Activated T-helper 1 cell treated with anti-CD3 and anti-CD28 coated beads, Interleukin-12 subunit alpha, Interleukin-12 subunit beta, Interleukin-2, Interleukin-4 antibody, amounts not matched to agents 30 ng/mL and 10 ng/mL and 1 ng/mL, durations not matched to agents 14 hours and 24 hours and 36 hours (primary cell): Measurements from ENCODE around the gene KCNMB2. TPM values are rescaled to one million over a fixed set of nuclear protein-coding genes. Genes with fewer than 3 reads are reported as not detected.
"Not testable (repeated sequence)": the region's sequence is repeated elsewhere in the genome, so short reads cannot be mapped to it uniquely, and the experiment has no call there.

Experiments used
- DNase-seq: peaks from one replicate; pipeline ENCODE4 v3.0.0; 2021; ENCODE audit warnings: low spot score
- H3K27ac Mint-ChIP-seq: one replicate; pipeline ENCODE4 v1.8.0; 2021; ENCODE audit warnings: mild to moderate bottlenecking, mixed read lengths
- H3K27me3 Mint-ChIP-seq: one replicate; pipeline ENCODE4 v1.8.0; 2022; ENCODE audit warnings: mild to moderate bottlenecking, moderate library complexity, mixed read lengths; ENCODE audit not compliant: insufficient read depth
- H3K36me3 Mint-ChIP-seq: one replicate; pipeline ENCODE4 v1.8.0; 2021; ENCODE audit warnings: low read depth, mixed read lengths
- H3K4me1 Mint-ChIP-seq: one replicate; pipeline ENCODE4 v1.8.0; 2021; ENCODE audit warnings: low read depth, mixed read lengths
- H3K4me3 Mint-ChIP-seq: one replicate; pipeline ENCODE4 v1.8.0; 2021; ENCODE audit warnings: mild to moderate bottlenecking, moderate library complexity, mixed read lengths
- H3K9me3 Mint-ChIP-seq: one replicate; pipeline ENCODE4 v1.8.0; 2021; ENCODE audit warnings: mixed read lengths
- intact Hi-C: fragments of 100-400 bp; cut with micrococcal nuclease; formaldehyde crosslinking; loops from one replicate; pipeline ENCODE4 v1.15.1; 2024
- total RNA-seq: library from RNA; stranded (reverse); gene quantifications from 2 replicates; pipeline ENCODE4 v1.2.3, GENCODE V29; 2022

The KCNMB2 gene
- total RNA-seq, 1 donor from 2014 or later: not detected

- no peaks in the 10 kb centered on the region for H3K36me3 Mint-ChIP-seq
- H3K9me3 Mint-ChIP-seq: no peaks in the 10 kb centered on the region
- no peaks in the 10 kb centered on the region for H3K4me1 Mint-ChIP-seq
- H3K27ac Mint-ChIP-seq: no peak overlapping the region
- H3K27me3 Mint-ChIP-seq: no peaks in the 10 kb centered on the region
- H3K4me3 Mint-ChIP-seq: no peak overlapping the region
- no peak for DNase-seq
- intact Hi-C loops: no loop called here
These were observed 309.3 kb downstream of the KCNMB2 start for GRCh38 chr3:178845420-178846118.

- no peaks in the 10 kb centered on the region for H3K36me3 Mint-ChIP-seq
- H3K9me3 Mint-ChIP-seq: no peaks in the 10 kb centered on the region
- H3K27me3 Mint-ChIP-seq: no peaks in the 10 kb centered on the region
- intact Hi-C loops: no loop called here
- H3K4me3 Mint-ChIP-seq: no peak overlapping the region
- no peaks in the 10 kb centered on the region for H3K4me1 Mint-ChIP-seq
- no peak overlapping the region for H3K27ac Mint-ChIP-seq
- DNase-seq: no peak
These were observed 311.0 kb downstream of the KCNMB2 start for GRCh38 chr3:178847190-178847589.

GRCh38 chr3:178849199-178849910 is 313.1 kb downstream of the KCNMB2 start:
- Mint-ChIP-seq H3K36me3 (no peaks in the 10 kb centered on the region), H3K9me3 (no peaks in the 10 kb centered on the region), H3K4me1 (no peaks in the 10 kb centered on the region), H3K27ac (no peak overlapping the region), H3K4me3 (no peak overlapping the region), H3K27me3 (no peaks in the 10 kb centered on the region)
- intact Hi-C loops: no loop called here
- no peak for DNase-seq

GRCh38 chr3:178850450-178851190 is 314.4 kb downstream of the KCNMB2 start:
- DNase-seq: no peak
- intact Hi-C loops: no loop called here
- Mint-ChIP-seq H3K36me3 (no peaks in the 10 kb centered on the region), H3K27ac (no peak overlapping the region), H3K9me3 (no peaks in the 10 kb centered on the region), H3K4me1 (no peaks in the 10 kb centered on the region), H3K27me3 (no peaks in the 10 kb centered on the region), H3K4me3 (no peak overlapping the region)

GRCh38 chr3:178851564-178851963 is 315.3 kb downstream of the KCNMB2 start:
- Mint-ChIP-seq H3K9me3 (no peaks in the 10 kb centered on the region), H3K4me1 (no peaks in the 10 kb centered on the region), H3K27ac (no peak overlapping the region), H3K36me3 (no peaks in the 10 kb centered on the region), H3K4me3 (no peak overlapping the region), H3K27me3 (no peaks in the 10 kb centered on the region)
- DNase-seq: no peak
- intact Hi-C loops: no loop called here

- Mint-ChIP-seq H3K36me3 (no peaks in the 10 kb centered on the region), H3K9me3 (no peaks in the 10 kb centered on the region), H3K4me3 (no peak overlapping the region), H3K27me3 (no peaks in the 10 kb centered on the region), H3K27ac (no peak overlapping the region), H3K4me1 (no peaks in the 10 kb centered on the region)
- intact Hi-C loops: no loop called here
- DNase-seq: no peak
These were observed 320.6 kb downstream of the KCNMB2 start for GRCh38 chr3:178856804-178857203.

GRCh38 chr3:178859386-178859785 is 323.1 kb downstream of the KCNMB2 start:
- DNase-seq: no peak
- H3K36me3 Mint-ChIP-seq: no peaks in the 10 kb centered on the region
- H3K27me3 Mint-ChIP-seq: no peaks in the 10 kb centered on the region
- H3K4me1 Mint-ChIP-seq: no peaks in the 10 kb centered on the region
- intact Hi-C loops: no loop called here
- H3K9me3 Mint-ChIP-seq: no peaks in the 10 kb centered on the region
- no peak overlapping the region for H3K27ac Mint-ChIP-seq
- H3K4me3 Mint-ChIP-seq: no peak overlapping the region

GRCh38 chr3:178859900-178860436 is 323.7 kb downstream of the KCNMB2 start:
- H3K36me3 Mint-ChIP-seq: not testable (repeated sequence)

GRCh38 chr3:178868681-178869080 is 332.4 kb downstream of the KCNMB2 start:
- Mint-ChIP-seq H3K4me1 (no peaks in the 10 kb centered on the region), H3K36me3 (no peaks in the 10 kb centered on the region), H3K27me3 (no peaks in the 10 kb centered on the region), H3K9me3 (no peaks in the 10 kb centered on the region), H3K4me3 (no peak overlapping the region), H3K27ac (no peak overlapping the region)
- intact Hi-C loops: no loop called here
- no peak for DNase-seq

More at GRCh38 chr3:178859900-178860436, 323.7 kb downstream of the KCNMB2 start:
- H3K4me1 Mint-ChIP-seq, intact Hi-C loops, H3K27ac Mint-ChIP-seq, H3K9me3 Mint-ChIP-seq, H3K4me3 Mint-ChIP-seq, DNase-seq, H3K27me3 Mint-ChIP-seq: not testable (repeated sequence)

- H3K27me3 Mint-ChIP-seq: no peaks in the 10 kb centered on the region
These were observed 333.8 kb downstream of the KCNMB2 start for GRCh38 chr3:178870085-178870484.

GRCh38 chr3:178875157-178875556 is 338.9 kb downstream of the KCNMB2 start:
- Mint-ChIP-seq H3K9me3 (no peaks in the 10 kb centered on the region), H3K4me1 (no peaks in the 10 kb centered on the region), H3K4me3 (no peak overlapping the region), H3K27ac (no peak overlapping the region), H3K27me3 (no peaks in the 10 kb centered on the region), H3K36me3 (no peaks in the 10 kb centered on the region)
- no peak for DNase-seq
- intact Hi-C loops: no loop called here

More at GRCh38 chr3:178870085-178870484, 333.8 kb downstream of the KCNMB2 start:
- no peak overlapping the region for H3K4me3 Mint-ChIP-seq
- no peaks in the 10 kb centered on the region for H3K4me1 Mint-ChIP-seq
- no peaks in the 10 kb centered on the region for H3K9me3 Mint-ChIP-seq
- no peaks in the 10 kb centered on the region for H3K36me3 Mint-ChIP-seq
- no peak for DNase-seq
- intact Hi-C loops: no loop called here
- no peak overlapping the region for H3K27ac Mint-ChIP-seq

- intact Hi-C loops: no loop called here
- Mint-ChIP-seq H3K4me3 (no peak overlapping the region), H3K27me3 (no peaks in the 10 kb centered on the region), H3K36me3 (no peaks in the 10 kb centered on the region), H3K27ac (no peak overlapping the region), H3K4me1 (no peaks in the 10 kb centered on the region), H3K9me3 (no peaks in the 10 kb centered on the region)
- no peak for DNase-seq
These were observed 339.6 kb downstream of the KCNMB2 start for GRCh38 chr3:178875836-178876235.

- Mint-ChIP-seq H3K27ac (no peak overlapping the region), H3K4me1 (no peaks in the 10 kb centered on the region), H3K4me3 (no peak overlapping the region), H3K36me3 (no peaks in the 10 kb centered on the region), H3K9me3 (no peaks in the 10 kb centered on the region), H3K27me3 (no peaks in the 10 kb centered on the region)
- DNase-seq: no peak
- intact Hi-C loops: no loop called here
These were observed 344.0 kb downstream of the KCNMB2 start for GRCh38 chr3:178880274-178880673.
